GM12878 (cell line): ENCODE data around the gene FDX2. TPM values are rescaled to one million over a fixed set of nuclear protein-coding genes. Genes with fewer than 3 reads are reported as not detected.
A peak's percentile ranks its signal among the peaks of the same experiment; 100 is the strongest.
"Not testable (repeated sequence)": the region's sequence is repeated elsewhere in the genome, so short reads cannot be mapped to it uniquely, and the experiment has no call there.

Experiments
- ATAC-seq: fragments of 200-7000 bp; cut with Tn5 transposase; 3 replicates; pipeline ENCODE4 v1.9.1; 2020; ENCODE audit warnings: mild to moderate bottlenecking, moderate library complexity
- BruUV-seq: library from RNA; stranded (reverse); fragments of 400-500 nt; replicated peaks from 2 replicates; lab custom pipeline; 2021; lab: Mats Ljungman, UMichigan
- CTCF ChIA-PET: fragments of 300-600 bp; sonication (Branson Sonifier 250); formaldehyde crosslinking; extraction: SDS; loops from one replicate; lab custom pipeline; 2021; ENCODE audit warnings: inconsistent platforms; lab: Yijun Ruan, JAX
- POLR2A ChIA-PET: fragments of 350-600 bp; formaldehyde crosslinking; extraction: SDS; loops from one replicate; lab custom pipeline; 2021; ENCODE audit warnings: inconsistent platforms; lab: Charles Lee
- RAD21 ChIA-PET: fragments of 300-600 bp; sonication (Branson Sonifier 250); formaldehyde crosslinking; loops from one replicate; lab custom pipeline; 2023; ENCODE audit warnings: antibody characterized with exemption; ENCODE audit not compliant: unreplicated experiment; lab: Charles Lee
- SMC1A ChIA-PET: fragments of 300-600 bp; sonication (Branson Sonifier 250); formaldehyde crosslinking; loops from one replicate; lab custom pipeline; 2023; ENCODE audit not compliant: unreplicated experiment, uncharacterized antibody; lab: Charles Lee
- DNase-seq: peaks from one replicate; pipeline ENCODE4 v3.0.0-alpha.2; 2011; ENCODE audit warnings: low read depth, low spot score
- FAIRE-seq: peaks from 3 replicates; lab custom pipeline; 2011; peaks lifted over from hg19 to GRCh38; lab: Jason Lieb, UNC
- H2AFZ ChIP-seq: 2 replicates; pipeline ENCODE4 v1.6.0; 2011; ENCODE audit warnings: low read depth, low read length, control low read depth; ENCODE audit not compliant: control insufficient read depth
- H3K27ac ChIP-seq: 2 replicates; pipeline ENCODE4 v1.5.1; 2011; ENCODE audit warnings: control low read depth; ENCODE audit not compliant: control insufficient read depth, insufficient read depth
- H3K27me3 ChIP-seq, 2 experiments: replicated peaks in 1 of 2; 2 replicates each; pipeline versions ENCODE4 v1.6.0 to v1.6.1; 2011; ENCODE audit warnings: low read length in 1 of 2; ENCODE audit not compliant: control insufficient read depth in 2 of 2, insufficient read depth in 2 of 2
- H3K36me3 ChIP-seq, 2 experiments: 2 replicates each; pipeline ENCODE4 v1.5.1; 2011; ENCODE audit warnings: low read length in 1 of 2; ENCODE audit not compliant: control insufficient read depth in 2 of 2, insufficient read depth in 2 of 2
- H3K4me1 ChIP-seq: 2 replicates; pipeline ENCODE4 v1.6.1; 2011; ENCODE audit warnings: mild to moderate bottlenecking, low read length, moderate library complexity, mixed read lengths; ENCODE audit not compliant: control insufficient read depth, insufficient read depth
- H3K4me2 ChIP-seq: 2 replicates; pipeline ENCODE4 v1.6.0; 2011; ENCODE audit warnings: control low read depth; ENCODE audit not compliant: control insufficient read depth, insufficient read depth
- H3K4me3 ChIP-seq: fragments of 200-600 bp; sonication (generic); 2 replicates; pipeline ENCODE4 v1.5.1; 2016
- H3K79me2 ChIP-seq: 2 replicates; pipeline ENCODE4 v1.6.0; 2011; ENCODE audit warnings: low read length; ENCODE audit not compliant: control insufficient read depth, insufficient read depth
- H3K9ac ChIP-seq: 2 replicates; pipeline ENCODE4 v1.8.0; 2011; ENCODE audit warnings: low read length, control low read depth, mixed read lengths; ENCODE audit not compliant: control insufficient read depth, insufficient read depth
- H3K9me3 ChIP-seq: replicated peaks from 3 replicates; pipeline ENCODE4 v1.5.1; 2011; ENCODE audit warnings: mild to moderate bottlenecking, low read length; ENCODE audit not compliant: control insufficient read depth, insufficient read depth
- H4K20me1 ChIP-seq: 2 replicates; pipeline ENCODE4 v1.6.0; 2011; ENCODE audit not compliant: control insufficient read depth, insufficient read depth
- ATF3 ChIP-seq: IDR thresholded peaks from 2 replicates; pipeline ENCODE4 v1.6.1; 2011; ENCODE audit warnings: low read depth, mild to moderate bottlenecking, low read length, moderate library complexity, borderline replicate concordance; ENCODE audit errors: extremely low read depth
- MTA2 ChIP-seq: fragments of 450-650 bp; IDR thresholded peaks from 2 replicates; pipeline ENCODE4 v1.6.1; 2016; ENCODE audit warnings: low read depth, mild to moderate bottlenecking, moderate library complexity
- POU2F2 ChIP-seq: IDR thresholded peaks from 3 replicates; pipeline ENCODE4 v1.6.1; 2011; ENCODE audit warnings: low read depth, mild to moderate bottlenecking, low read length, borderline replicate concordance
- SMAD5 ChIP-seq: IDR thresholded peaks from 2 replicates; pipeline ENCODE4 v1.6.1; 2016; ENCODE audit warnings: antibody characterized with exemption, low read depth
- SMC3 ChIP-seq: IDR thresholded peaks from 2 replicates; pipeline ENCODE4 v1.6.1; 2011; ENCODE audit warnings: low read length, improper control_type of control experiment, borderline replicate concordance
- STAT1 ChIP-seq: fragments of 450-650 bp; conservative IDR thresholded peaks from 2 replicates; pipeline ENCODE4 v1.6.1; 2014; ENCODE audit warnings: antibody characterized with exemption, mild to moderate bottlenecking
- ZNF24 ChIP-seq: fragments of 450-650 bp; IDR thresholded peaks from 2 replicates; pipeline ENCODE4 v1.6.1; 2017; ENCODE audit warnings: antibody characterized with exemption, mild to moderate bottlenecking
- ZNF274 ChIP-seq: IDR thresholded peaks from one replicate; pipeline ENCODE4 v1.8.0; 2011; ENCODE audit not compliant: insufficient read length, insufficient read depth
- ZNF592 ChIP-seq: fragments of 450-650 bp; IDR thresholded peaks from 2 replicates; pipeline ENCODE4 v1.6.1; 2017; ENCODE audit warnings: mild to moderate bottlenecking, moderate library complexity
- WGBS: methylation state at CpG from one replicate; pipeline ENCODE4 v1.1.6; 2016; ENCODE audit warnings: low lambda C conversion rate; ENCODE audit not compliant: insufficient replicate concordance, insufficient coverage; ENCODE audit errors: missing lambda C conversion rate; 5-methylcytosine and 5-hydroxymethylcytosine counted together
- in situ Hi-C: fragments of 300-500 bp; cut with MboI; formaldehyde crosslinking; loops from 9 replicates; pipeline ENCODE4 v1.14.3; 2018; ENCODE audit warnings: mixed read lengths
- intact Hi-C: fragments of 100-400 bp; cut with micrococcal nuclease; formaldehyde crosslinking; loops from one replicate; pipeline ENCODE4 v1.14.2; 2022; ENCODE audit not compliant: unreplicated experiment
- polyA plus RNA-seq, 11 experiments: library from polyadenylated mRNA; depleted of rRNA in 4 of 11; unstranded in 6 of 11; stranded (reverse) in 5 of 11; fragments of >200 nt; fragmentation: Nextera tagmentation in 4 of 11; fragmentation: Illumina TruSeq in 1 of 11; extraction: Ambion mirVana in 4 of 11; extraction: Trizol in 1 of 11; gene quantifications; 1 replicate in 1 of 11; 2 replicates in 10 of 11; pipeline versions ENCODE4 v1.2.1 to v1.2.3, GENCODE V29; 2011 to 2016; ENCODE audit warnings: inconsistent platforms in 2 of 11, missing spikeins in 2 of 11, low read depth in 1 of 11
- total RNA-seq, 4 experiments: library from RNA; depleted of rRNA in 3 of 4; stranded (reverse); fragments of >200 nt in 3 of 4; fragmentation: Illumina TruSeq in 1 of 4; extraction: Trizol in 1 of 4; gene quantifications; 2 replicates each; pipeline versions ENCODE4 v1.2.1 to v1.2.3, GENCODE V29; 2013 to 2021

Gene FDX2
- total and polyA plus RNA-seq, 10 of the 15 experiments (the other 5 are each of a cell fraction or from before 2014, with no cell fraction given) = 1.4 to 50.4 (median 24.7) TPM

- Histone ChIP-seq H3K79me2 (peaks cover 28% of the 10 kb centered on the region), H4K20me1 (peaks cover 13% of the 10 kb centered on the region; the same call in 1 of the 2 replicates), H3K4me1 (peaks cover 28% of the 10 kb centered on the region), H3K36me3 (peaks cover 37% of the 10 kb centered on the region in 2 experiments; a peak in 3 of 4 replicates)
- H3K9me3 ChIP-seq, FAIRE-seq, H2AFZ ChIP-seq, H3K4me2 ChIP-seq, BruUV-seq, POLR2A ChIA-PET, H3K4me3 ChIP-seq, RAD21 ChIA-PET, H3K27ac ChIP-seq, H3K27me3 ChIP-seq, in situ Hi-C loops, DNase-seq, H3K9ac ChIP-seq, intact Hi-C loops, CTCF ChIA-PET, ATAC-seq: not testable (repeated sequence)
- 77% methylated on average over 5 of the region's 5 CpGs for WGBS
- peak; percentile 74 for TF ChIP-seq ZNF24
- SMC1A ChIA-PET = interaction anchor here (1.0 kb wide), 1 partner anchor 12 kb away, joined by 3 read pairs; the partner anchor contains the start of gene ICAM1
Observed at GRCh38 chr19:10282043-10282442, 33.8 kb downstream of the FDX2 start.

- H3K36me3 ChIP-seq = peaks cover 24 to 30% of the 10 kb centered on the region in 2 experiments; a peak in 3 of 4 replicates
- ATAC-seq (peak; percentile 30), DNase-seq (no peak), FAIRE-seq (no peak)
- no peak overlapping the region for H3K27ac ChIP-seq
- no peaks in the 10 kb centered on the region for H3K27me3 ChIP-seq
- H3K9me3 ChIP-seq = no peaks in the 10 kb centered on the region
- peaks cover 11% of the 10 kb centered on the region for H3K4me1 ChIP-seq
- SMC1A ChIA-PET = interaction anchor here (0.8 to 3.0 kb wide), 4 partner anchors 9 to 478 kb away, joined by 3 to 15 read pairs (median 6); partner anchors contain the start of gene ICAM5
- TSS peak; percentile 50 for BruUV-seq
- H3K79me2 ChIP-seq = peaks cover 36% of the 10 kb centered on the region
- in situ Hi-C loops (no loop called here), intact Hi-C loops (no loop called here)
- H3K9ac ChIP-seq = no peak overlapping the region
- no peak overlapping the region for H2AFZ ChIP-seq
- CTCF ChIA-PET = interaction anchor here (0.7 to 2.8 kb wide), 6 partner anchors 9 to 127 kb away, joined by 3 to 13 read pairs (median 7); partner anchors contain the start of genes ICAM1 and ICAM5
- 51% methylated on average over 5 of the region's 5 CpGs for WGBS
- peak overlapping the region; percentile 30 for H3K4me2 ChIP-seq
- H3K4me3 ChIP-seq = peak overlapping the region; percentile 47; the same call in 1 of the 2 replicates
- POLR2A ChIA-PET = interaction anchor here (0.5 to 2.2 kb wide), 7 partner anchors 9 to 146 kb away, joined by 3 to 13 read pairs (median 4); partner anchors contain the start of genes ICAM1 and ICAM5
- peaks cover 4% of the 10 kb centered on the region; the same call in 1 of the 2 replicates for H4K20me1 ChIP-seq
- RAD21 ChIA-PET = interaction anchor here (1.0 to 1.8 kb wide), 6 partner anchors 9 to 111 kb away, joined by 3 to 7 read pairs (median 4); partner anchors contain the start of genes ICAM1 and ICAM5
- TF ChIP-seq POU2F2 (peak; percentile 10; the same call in 1 of the 3 replicates), SMC3 (no peak), ZNF592 (no peak), ZNF274 (no peak), SMAD5 (peak; percentile 16; the same call in 1 of the 2 replicates), ATF3 (no peak), MTA2 (no peak), STAT1 (no peak)
Observed at GRCh38 chr19:10279737-10280442, 35.9 kb downstream of the FDX2 start.
